Measurements from ENCODE around the gene ODC1. TPM values are rescaled to one million over a fixed set of nuclear protein-coding genes. Genes with fewer than 3 reads are reported as not detected.
A peak's percentile ranks its signal among the peaks of the same experiment; 100 is the strongest.

ODC1 gene
- total and polyA plus RNA-seq, 12 donors = 4.1 to 92.8 (median 56.0) TPM

DNA sequence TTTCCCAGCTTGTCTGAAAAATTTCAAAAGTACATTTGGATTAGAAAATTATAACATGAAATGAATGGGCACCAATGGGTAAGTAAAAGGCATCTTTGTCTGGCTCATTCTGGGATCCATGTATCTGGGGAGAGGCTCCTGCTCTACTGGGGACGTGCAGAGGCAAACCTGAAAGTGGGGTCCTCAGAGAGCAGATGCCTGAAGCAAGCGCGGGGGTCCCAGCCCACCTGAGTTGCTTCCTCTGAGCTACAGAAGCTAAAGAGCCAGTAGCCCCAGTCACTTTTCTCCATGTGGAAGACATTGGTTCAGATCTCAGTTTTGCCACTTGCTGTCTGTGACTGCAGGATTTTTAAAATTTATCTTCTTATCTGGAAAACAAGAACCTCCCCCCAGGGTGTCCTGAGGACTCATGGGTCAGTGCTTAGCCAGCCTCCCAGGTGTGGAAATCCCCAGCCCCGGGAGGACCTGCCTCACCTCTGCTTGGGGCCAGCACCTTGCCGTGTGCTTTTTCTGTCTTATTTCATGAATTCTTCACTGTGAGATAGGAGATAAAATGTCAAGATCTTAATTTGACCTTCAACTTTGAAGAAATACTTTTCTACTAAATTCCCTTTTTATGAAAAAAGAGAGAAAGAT lies 25.1 kb upstream of the ODC1 start:
- H3K36me3 ChIP-seq = no peaks in the 10 kb centered on the region
- ATAC-seq = no peak
- H3K4me3 ChIP-seq = no peak overlapping the region
- H3K27ac ChIP-seq = no peak overlapping the region
- intact Hi-C loops (cut with DNase I) = no loop called here
- no peaks in the 10 kb centered on the region for H3K4me1 ChIP-seq
- WGBS, 2 donors = 80 to 81% methylated on average over 5 of the region's 5 CpGs
- H3K9me3 ChIP-seq = no peaks in the 10 kb centered on the region
- no peaks in the 10 kb centered on the region for H3K27me3 ChIP-seq
- DNase-seq = no peak
- TF ChIP-seq, protein P1, sequence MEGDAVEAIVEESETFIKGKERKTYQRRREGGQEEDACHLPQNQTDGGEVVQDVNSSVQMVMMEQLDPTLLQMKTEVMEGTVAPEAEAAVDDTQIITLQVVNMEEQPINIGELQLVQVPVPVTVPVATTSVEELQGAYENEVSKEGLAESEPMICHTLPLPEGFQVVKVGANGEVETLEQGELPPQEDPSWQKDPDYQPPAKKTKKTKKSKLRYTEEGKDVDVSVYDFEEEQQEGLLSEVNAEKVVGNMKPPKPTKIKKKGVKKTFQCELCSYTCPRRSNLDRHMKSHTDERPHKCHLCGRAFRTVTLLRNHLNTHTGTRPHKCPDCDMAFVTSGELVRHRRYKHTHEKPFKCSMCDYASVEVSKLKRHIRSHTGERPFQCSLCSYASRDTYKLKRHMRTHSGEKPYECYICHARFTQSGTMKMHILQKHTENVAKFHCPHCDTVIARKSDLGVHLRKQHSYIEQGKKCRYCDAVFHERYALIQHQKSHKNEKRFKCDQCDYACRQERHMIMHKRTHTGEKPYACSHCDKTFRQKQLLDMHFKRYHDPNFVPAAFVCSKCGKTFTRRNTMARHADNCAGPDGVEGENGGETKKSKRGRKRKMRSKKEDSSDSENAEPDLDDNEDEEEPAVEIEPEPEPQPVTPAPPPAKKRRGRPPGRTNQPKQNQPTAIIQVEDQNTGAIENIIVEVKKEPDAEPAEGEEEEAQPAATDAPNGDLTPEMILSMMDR (IDR thresholded peaks at IDR 0.05) = no peak

DNA sequence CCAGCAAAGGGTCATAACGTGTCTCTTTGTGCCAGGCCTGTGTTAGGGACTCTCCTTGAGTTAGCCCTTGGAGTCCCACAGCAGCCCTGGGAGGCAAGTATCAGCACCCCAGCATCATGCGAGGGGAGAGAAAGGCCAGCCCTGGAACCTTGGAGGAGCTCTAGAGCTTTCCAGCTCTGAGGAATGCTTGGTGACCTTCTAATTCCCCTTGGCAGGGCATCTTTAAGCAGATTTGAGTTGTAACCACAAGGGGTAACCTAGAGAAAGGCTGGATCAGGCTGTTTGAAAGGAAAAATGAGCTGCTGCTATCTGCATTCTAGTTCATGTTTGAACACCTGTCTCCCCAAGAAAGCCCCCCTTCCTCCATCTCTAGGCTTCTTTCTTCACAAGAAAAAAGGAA lies 23.8 kb upstream of the ODC1 start:
- no peak for ATAC-seq
- H3K4me3 ChIP-seq = no peak overlapping the region
- H3K27me3 ChIP-seq = no peaks in the 10 kb centered on the region
- no peaks in the 10 kb centered on the region for H3K9me3 ChIP-seq
- no peaks in the 10 kb centered on the region for H3K4me1 ChIP-seq
- DNase-seq = no peak
- TF ChIP-seq, protein P1 (IDR thresholded peaks at IDR 0.05) = no peak
- H3K27ac ChIP-seq = no peak overlapping the region
- WGBS, 2 donors = 87 to 94% methylated on average over 2 of the region's 2 CpGs
- intact Hi-C loops (cut with DNase I) = no loop called here
- H3K36me3 ChIP-seq = no peaks in the 10 kb centered on the region

DNA sequence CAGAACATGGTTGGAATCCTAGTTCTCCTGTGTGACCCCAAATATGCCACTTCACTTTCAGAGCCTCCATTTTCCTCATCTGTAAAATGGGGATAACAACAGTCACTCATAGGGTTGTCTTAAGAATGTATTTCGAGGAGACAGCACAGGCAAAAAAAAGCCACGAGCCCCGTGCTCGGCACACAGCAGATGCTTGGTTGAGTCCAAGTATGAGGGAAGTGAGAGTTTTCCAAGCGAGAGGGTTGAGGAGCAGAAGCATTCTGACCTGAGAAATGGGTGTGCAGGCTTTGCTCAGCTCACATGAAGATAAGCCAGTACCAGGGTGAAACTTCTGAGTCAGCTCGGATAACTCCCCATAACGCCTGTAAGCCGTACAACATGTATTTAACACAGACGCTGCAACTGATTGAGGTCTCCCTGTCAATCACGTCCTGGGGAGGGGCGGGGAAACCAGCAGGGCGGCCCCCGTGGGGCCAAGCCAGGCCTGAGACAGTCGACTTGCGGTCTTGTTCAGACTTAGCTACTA lies 23.0 kb upstream of the ODC1 start:
- intact Hi-C loops (cut with DNase I) = no loop called here
- DNase-seq = no peak
- WGBS, 2 donors = 68 to 79% methylated on average over 15 of the region's 15 CpGs

DNA sequence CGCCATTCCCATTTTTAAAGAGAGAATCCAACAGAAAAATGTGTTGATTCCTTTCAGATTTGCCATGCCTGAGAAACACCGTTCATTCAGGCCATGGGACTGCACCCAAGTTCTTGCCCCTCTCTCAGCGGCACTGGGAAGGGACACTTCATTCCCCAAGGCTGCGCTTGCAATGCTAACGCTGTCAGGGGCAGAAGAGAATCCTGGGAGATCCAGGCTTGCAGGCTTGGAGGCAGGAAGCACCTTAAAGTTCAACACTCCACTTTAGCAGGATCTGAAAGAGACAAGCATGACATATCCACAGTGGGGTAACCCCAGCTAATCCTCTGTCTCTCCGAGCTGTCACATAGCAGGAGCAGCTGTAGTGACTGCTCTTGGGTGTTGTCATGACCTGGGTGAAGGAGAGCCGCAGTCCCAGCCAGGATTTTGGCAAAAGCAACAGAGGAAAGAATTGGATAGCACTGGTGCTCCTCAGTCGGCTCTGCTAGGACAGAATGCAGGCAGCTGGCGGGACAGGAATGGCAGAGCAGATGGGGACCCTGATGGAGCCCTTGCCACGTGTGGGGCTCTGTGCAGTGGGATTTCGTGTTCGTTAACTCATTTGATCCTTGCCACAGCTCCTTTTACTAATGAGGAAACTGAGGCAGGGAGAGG lies 22.0 kb upstream of the ODC1 start:
- H3K27me3 ChIP-seq = no peaks in the 10 kb centered on the region
- TF ChIP-seq, protein P1 (IDR thresholded peaks at IDR 0.05) = no peak
- H3K4me3 ChIP-seq = no peak overlapping the region
- no peak overlapping the region for H3K27ac ChIP-seq
- H3K9me3 ChIP-seq = no peaks in the 10 kb centered on the region
- 79 to 82% methylated on average over 12 of the region's 12 CpGs for WGBS, 2 donors
- H3K36me3 ChIP-seq = no peaks in the 10 kb centered on the region
- intact Hi-C loops (cut with DNase I) = no loop called here
- peak in 2 of 8 donors; percentile 35 to 41 for ATAC-seq
- DNase-seq = no peak
- no peaks in the 10 kb centered on the region for H3K4me1 ChIP-seq

More for the DNA sequence above, 23.0 kb upstream of the ODC1 start:
- TF ChIP-seq, protein P1 (IDR thresholded peaks at IDR 0.05) = no peak
- Histone ChIP-seq H3K36me3 (no peaks in the 10 kb centered on the region), H3K4me3 (no peak overlapping the region), H3K27me3 (no peaks in the 10 kb centered on the region), H3K4me1 (no peaks in the 10 kb centered on the region), H3K9me3 (no peaks in the 10 kb centered on the region), H3K27ac (no peak overlapping the region)
- ATAC-seq = no peak

Data from heart right ventricle (tissue), 16 donors.